HL-60 (cell line): ENCODE results near the gene NSL1.

Source experiments
- DNase-seq, 2 experiments: peaks; one replicate each; pipeline ENCODE4 v3.0.0-alpha.2; 2010 to 2020; ENCODE audit warnings: low read depth in 1 of 2, low spot score in 1 of 2
- H3K27ac ChIP-seq: fragments of 250-450 bp; sonication (Bioruptor Pico); replicated peaks from 2 replicates; pipeline ENCODE4 v1.5.1; 2020; ENCODE audit warnings: mild to moderate bottlenecking, moderate library complexity
- H3K27me3 ChIP-seq: fragments of 250-450 bp; sonication (Bioruptor Pico); 2 replicates; pipeline ENCODE4 v1.5.1; 2021; ENCODE audit warnings: mild to moderate bottlenecking, moderate library complexity; ENCODE audit not compliant: insufficient read depth, poor library complexity, severe bottlenecking
- H3K4me3 ChIP-seq: replicated peaks from 2 replicates; pipeline ENCODE4 v1.5.1; 2011; ENCODE audit warnings: mild to moderate bottlenecking, control low read depth, low read length; ENCODE audit not compliant: insufficient read depth
- SPI1 ChIP-seq: IDR thresholded peaks from 2 replicates; pipeline ENCODE4 v1.6.1; 2012; ENCODE audit warnings: low read depth, mild to moderate bottlenecking, borderline replicate concordance
- TF ChIP-seq, protein P1 (sequence below): IDR thresholded peaks from 2 replicates; pipeline ENCODE4 v1.6.1; 2012; ENCODE audit warnings: low read depth; ENCODE audit not compliant: insufficient replicate concordance
- TF ChIP-seq, protein P2 (sequence below): IDR thresholded peaks from one replicate; pipeline ENCODE4 v1.5.1; 2011; ENCODE audit warnings: low read length, control low read depth, inconsistent platforms; ENCODE audit not compliant: insufficient read depth

NSL1 gene

GRCh38 chr1:212677573-212677972 lies 114.0 kb downstream of the NSL1 start:
- Histone ChIP-seq H3K4me3 (no peak overlapping the region), H3K27ac (no peak overlapping the region), H3K27me3 (no peaks in the 10 kb centered on the region)
- TF ChIP-seq, protein P1, sequence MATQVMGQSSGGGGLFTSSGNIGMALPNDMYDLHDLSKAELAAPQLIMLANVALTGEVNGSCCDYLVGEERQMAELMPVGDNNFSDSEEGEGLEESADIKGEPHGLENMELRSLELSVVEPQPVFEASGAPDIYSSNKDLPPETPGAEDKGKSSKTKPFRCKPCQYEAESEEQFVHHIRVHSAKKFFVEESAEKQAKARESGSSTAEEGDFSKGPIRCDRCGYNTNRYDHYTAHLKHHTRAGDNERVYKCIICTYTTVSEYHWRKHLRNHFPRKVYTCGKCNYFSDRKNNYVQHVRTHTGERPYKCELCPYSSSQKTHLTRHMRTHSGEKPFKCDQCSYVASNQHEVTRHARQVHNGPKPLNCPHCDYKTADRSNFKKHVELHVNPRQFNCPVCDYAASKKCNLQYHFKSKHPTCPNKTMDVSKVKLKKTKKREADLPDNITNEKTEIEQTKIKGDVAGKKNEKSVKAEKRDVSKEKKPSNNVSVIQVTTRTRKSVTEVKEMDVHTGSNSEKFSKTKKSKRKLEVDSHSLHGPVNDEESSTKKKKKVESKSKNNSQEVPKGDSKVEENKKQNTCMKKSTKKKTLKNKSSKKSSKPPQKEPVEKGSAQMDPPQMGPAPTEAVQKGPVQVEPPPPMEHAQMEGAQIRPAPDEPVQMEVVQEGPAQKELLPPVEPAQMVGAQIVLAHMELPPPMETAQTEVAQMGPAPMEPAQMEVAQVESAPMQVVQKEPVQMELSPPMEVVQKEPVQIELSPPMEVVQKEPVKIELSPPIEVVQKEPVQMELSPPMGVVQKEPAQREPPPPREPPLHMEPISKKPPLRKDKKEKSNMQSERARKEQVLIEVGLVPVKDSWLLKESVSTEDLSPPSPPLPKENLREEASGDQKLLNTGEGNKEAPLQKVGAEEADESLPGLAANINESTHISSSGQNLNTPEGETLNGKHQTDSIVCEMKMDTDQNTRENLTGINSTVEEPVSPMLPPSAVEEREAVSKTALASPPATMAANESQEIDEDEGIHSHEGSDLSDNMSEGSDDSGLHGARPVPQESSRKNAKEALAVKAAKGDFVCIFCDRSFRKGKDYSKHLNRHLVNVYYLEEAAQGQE = peak; percentile 34
- TF ChIP-seq SPI1 = no peak
- DNase-seq = no peak

DNA sequence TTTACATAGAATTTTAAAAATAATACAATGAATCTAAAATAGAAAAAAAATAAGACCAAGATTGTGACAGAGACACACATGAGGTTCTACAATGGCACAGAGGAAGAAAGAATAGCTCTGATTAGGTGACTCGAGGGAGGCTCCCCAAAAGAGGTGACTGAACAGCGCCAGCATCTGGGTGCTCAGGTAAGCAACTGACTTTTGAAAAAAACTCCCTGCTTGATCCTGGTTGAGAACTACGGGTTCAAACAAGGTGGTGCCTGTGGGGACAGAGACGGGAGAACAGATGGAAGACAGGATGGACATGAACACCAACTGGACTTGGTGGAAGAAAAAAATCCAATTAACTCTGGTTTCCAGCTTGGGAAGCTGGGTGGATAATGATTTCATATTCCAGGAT lies 114.4 kb downstream of the NSL1 start:
- no peak overlapping the region for H3K27ac ChIP-seq
- no peak for DNase-seq
- TF ChIP-seq, protein P2, sequence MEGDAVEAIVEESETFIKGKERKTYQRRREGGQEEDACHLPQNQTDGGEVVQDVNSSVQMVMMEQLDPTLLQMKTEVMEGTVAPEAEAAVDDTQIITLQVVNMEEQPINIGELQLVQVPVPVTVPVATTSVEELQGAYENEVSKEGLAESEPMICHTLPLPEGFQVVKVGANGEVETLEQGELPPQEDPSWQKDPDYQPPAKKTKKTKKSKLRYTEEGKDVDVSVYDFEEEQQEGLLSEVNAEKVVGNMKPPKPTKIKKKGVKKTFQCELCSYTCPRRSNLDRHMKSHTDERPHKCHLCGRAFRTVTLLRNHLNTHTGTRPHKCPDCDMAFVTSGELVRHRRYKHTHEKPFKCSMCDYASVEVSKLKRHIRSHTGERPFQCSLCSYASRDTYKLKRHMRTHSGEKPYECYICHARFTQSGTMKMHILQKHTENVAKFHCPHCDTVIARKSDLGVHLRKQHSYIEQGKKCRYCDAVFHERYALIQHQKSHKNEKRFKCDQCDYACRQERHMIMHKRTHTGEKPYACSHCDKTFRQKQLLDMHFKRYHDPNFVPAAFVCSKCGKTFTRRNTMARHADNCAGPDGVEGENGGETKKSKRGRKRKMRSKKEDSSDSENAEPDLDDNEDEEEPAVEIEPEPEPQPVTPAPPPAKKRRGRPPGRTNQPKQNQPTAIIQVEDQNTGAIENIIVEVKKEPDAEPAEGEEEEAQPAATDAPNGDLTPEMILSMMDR = no peak
- no peak for TF ChIP-seq SPI1
- no peaks in the 10 kb centered on the region for H3K27me3 ChIP-seq
- H3K4me3 ChIP-seq = no peak overlapping the region
